Smooth muscle cell of the pulmonary artery (primary cell): ENCODE measurements around the gene SLC25A29. TPM values are rescaled to one million over a fixed set of nuclear protein-coding genes. Genes with fewer than 3 reads are reported as not detected.

Experiments used
- total RNA-seq: library from RNA; depleted of rRNA; stranded (reverse); fragments of >200 nt; gene quantifications from 2 replicates; pipeline ENCODE4 v1.2.3, GENCODE V29; 2014

SLC25A29 gene
- total RNA-seq, result 13.4 and 32.0 TPM in 2 replicates

GRCh38 chr14:100306101-100306997, at the start of gene SLC25A29:
SLC25A29 (minus strand) TSS chr14:100306444; CDS start chr14:100306232, 212 bp downstream.

GRCh38 chr14:100323121-100323941, 17.1 kb upstream of the SLC25A29 start, which contains the start of gene SLC25A47:
SLC25A47 (plus strand) TSS chr14:100323339; CDS start chr14:100323415, 76 bp downstream.

Other genes with a start within 250 kb of the SLC25A29 start
- 17.7 and 22.5 TPM in 2 replicates for gene EVL, start 241.0 kb downstream of the SLC25A29 start, total RNA-seq
- 0.07 and 0.26 TPM in 2 replicates for gene DEGS2, start 146.8 kb downstream of the SLC25A29 start, total RNA-seq
- 49.9 and 52.8 TPM in 2 replicates for gene YY1, start 67.3 kb downstream of the SLC25A29 start, total RNA-seq
- 0.07 TPM in 1 of 2 replicates, not detected in the other for gene SLC25A47, start 16.9 kb upstream of the SLC25A29 start, total RNA-seq
- 10.8 and 10.9 TPM in 2 replicates for gene WDR25, start 70.0 kb upstream of the SLC25A29 start, total RNA-seq